Activated T-cell treated with anti-CD3 and anti-CD28 coated beads, Interleukin-2, amount 50 U/mL, for 48 hours (primary cell): Measurements from ENCODE around the gene OR7C2.
A peak's percentile ranks its signal among the peaks of the same experiment; 100 is the strongest.
"Not testable (repeated sequence)": the region's sequence is repeated elsewhere in the genome, so short reads cannot be mapped to it uniquely, and the experiment has no call there.

Experiments used
- DNase-seq, 2 experiments: peaks; one replicate each; pipeline ENCODE4 v3.0.0-alpha.2; 2020

The OR7C2 gene

GRCh38 chr19:14941189-14941588 lies at the start of gene OR7C2:
OR7C2 (plus strand) TSS chr19:14941489; CDS start chr19:14941489, 0 bp downstream.
- no peak for DNase-seq

- DNase-seq, result no peak
Measured at GRCh38 chr19:14901675-14902260, 39.5 kb upstream of the OR7C2 start.

GRCh38 chr19:14906711-14907110 lies 34.6 kb upstream of the OR7C2 start:
- DNase-seq, result no peak

GRCh38 chr19:14915116-14915515 lies 26.2 kb upstream of the OR7C2 start:
- DNase-seq, result no peak

- DNase-seq, result no peak
Measured at GRCh38 chr19:14916848-14917247, 24.4 kb upstream of the OR7C2 start.

GRCh38 chr19:14933506-14933905 lies 7.8 kb upstream of the OR7C2 start:
- DNase-seq, result no peak

GRCh38 chr19:14940266-14940665 lies 1.0 kb upstream of the OR7C2 start:
- no peak for DNase-seq

- DNase-seq, result no peak
Measured at GRCh38 chr19:14943601-14944000, 2.3 kb downstream of the OR7C2 start.

GRCh38 chr19:14944456-14944855 lies 3.2 kb downstream of the OR7C2 start:
- no peak for DNase-seq

- DNase-seq, result not testable (repeated sequence)
Measured at GRCh38 chr19:14949413-14949812, 8.1 kb downstream of the OR7C2 start.

- DNase-seq, result no peak
Measured at GRCh38 chr19:14949876-14950275, 8.6 kb downstream of the OR7C2 start.

GRCh38 chr19:14950421-14950820 lies 9.1 kb downstream of the OR7C2 start:
- DNase-seq, result no peak

- DNase-seq, result no peak
Measured at GRCh38 chr19:14952767-14953166, 11.5 kb downstream of the OR7C2 start.

- DNase-seq, result peak in 1 of 2 experiments; percentile 22
Measured at GRCh38 chr19:14954071-14954655, 12.9 kb downstream of the OR7C2 start.

GRCh38 chr19:14957464-14957863 lies 16.2 kb downstream of the OR7C2 start:
- no peak for DNase-seq

GRCh38 chr19:14959263-14959662 lies 18.0 kb downstream of the OR7C2 start:
- DNase-seq, result no peak

GRCh38 chr19:14961956-14962685 lies 20.8 kb downstream of the OR7C2 start:
- DNase-seq, result no peak

- DNase-seq, result no peak
Measured at GRCh38 chr19:14968247-14968646, 27.0 kb downstream of the OR7C2 start.

- DNase-seq, result no peak
Measured at GRCh38 chr19:14971474-14971873, 30.2 kb downstream of the OR7C2 start.

GRCh38 chr19:14972676-14973075 lies 31.4 kb downstream of the OR7C2 start:
- DNase-seq, result no peak

- no peak for DNase-seq
Measured at GRCh38 chr19:14974488-14974887, 33.2 kb downstream of the OR7C2 start.

- DNase-seq, result no peak
Measured at GRCh38 chr19:14977128-14977527, 35.8 kb downstream of the OR7C2 start.

GRCh38 chr19:14978161-14978776 lies 37.0 kb downstream of the OR7C2 start:
- no peak for DNase-seq
